ENCODE results near the gene ARID5B. TPM values are rescaled to one million over a fixed set of nuclear protein-coding genes. Genes with fewer than 3 reads are reported as not detected.

The ARID5B gene
- total RNA-seq, 1 donor from 2014 or later, result 29.8 TPM

GRCh38 chr10:61878740-61879068 lies 22.8 kb upstream of the ARID5B start:
- no peaks in the 10 kb centered on the region for H3K9me3 ChIP-seq
- no peak overlapping the region for H3K27ac ChIP-seq
- TF ChIP-seq CTCF (IDR thresholded peaks at IDR 0.05), result no peak
- ATAC-seq, result no peak
- H3K4me3 ChIP-seq, result no peak overlapping the region
- H3K4me1 ChIP-seq, result no peaks in the 10 kb centered on the region
- H3K36me3 ChIP-seq, result no peaks in the 10 kb centered on the region
- no peaks in the 10 kb centered on the region for H3K27me3 ChIP-seq (ENCODE audit: low read depth)
- intact Hi-C loops (cut with DNase I), result no loop called here
- DNase-seq, result no peak

- Histone ChIP-seq H3K27me3 (ENCODE audit: low read depth) (no peaks in the 10 kb centered on the region), H3K27ac (no peak overlapping the region), H3K9me3 (no peaks in the 10 kb centered on the region), H3K4me1 (no peaks in the 10 kb centered on the region), H3K4me3 (no peak overlapping the region), H3K36me3 (no peaks in the 10 kb centered on the region)
- no peak for TF ChIP-seq CTCF (IDR thresholded peaks at IDR 0.05)
- no peak for DNase-seq
- intact Hi-C loops (cut with DNase I), result no loop called here
- ATAC-seq, result no peak
Measured at GRCh38 chr10:61882621-61883370, 18.7 kb upstream of the ARID5B start.

GRCh38 chr10:61883371-61884025 lies 18.0 kb upstream of the ARID5B start:
- Histone ChIP-seq H3K4me1 (no peaks in the 10 kb centered on the region), H3K9me3 (no peaks in the 10 kb centered on the region), H3K4me3 (no peak overlapping the region), H3K36me3 (no peaks in the 10 kb centered on the region), H3K27ac (no peak overlapping the region), H3K27me3 (ENCODE audit: low read depth) (no peaks in the 10 kb centered on the region)
- DNase-seq (no peak), ATAC-seq (no peak)
- TF ChIP-seq CTCF (IDR thresholded peaks at IDR 0.05), result no peak
- intact Hi-C loops (cut with DNase I), result no loop called here

DNA sequence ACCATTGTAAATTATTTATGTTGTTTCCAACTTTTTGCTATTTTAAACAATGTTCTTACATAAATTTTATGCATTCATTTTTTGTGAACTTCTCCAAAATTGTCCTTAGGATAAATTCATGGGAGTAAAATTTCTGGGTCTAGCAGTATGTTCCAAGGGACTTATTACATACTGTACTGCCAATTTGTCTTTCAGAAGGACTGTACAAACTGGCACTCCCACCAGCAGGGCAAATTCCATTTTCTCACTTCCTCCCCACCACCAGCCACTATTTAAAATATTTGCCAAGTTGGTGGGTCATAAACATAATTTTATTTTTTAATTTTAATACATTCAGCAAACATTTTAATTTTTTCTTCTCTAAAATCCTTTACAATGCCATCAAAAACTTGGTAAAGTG lies 13.7 kb upstream of the ARID5B start:
- Histone ChIP-seq H3K27ac (no peak overlapping the region), H3K4me1 (no peaks in the 10 kb centered on the region), H3K27me3 (ENCODE audit: low read depth) (no peaks in the 10 kb centered on the region), H3K36me3 (no peaks in the 10 kb centered on the region), H3K9me3 (no peaks in the 10 kb centered on the region), H3K4me3 (no peak overlapping the region)
- intact Hi-C loops (cut with DNase I), result no loop called here
- ATAC-seq (no peak), DNase-seq (no peak)
- no peak for TF ChIP-seq CTCF (IDR thresholded peaks at IDR 0.05)

DNA sequence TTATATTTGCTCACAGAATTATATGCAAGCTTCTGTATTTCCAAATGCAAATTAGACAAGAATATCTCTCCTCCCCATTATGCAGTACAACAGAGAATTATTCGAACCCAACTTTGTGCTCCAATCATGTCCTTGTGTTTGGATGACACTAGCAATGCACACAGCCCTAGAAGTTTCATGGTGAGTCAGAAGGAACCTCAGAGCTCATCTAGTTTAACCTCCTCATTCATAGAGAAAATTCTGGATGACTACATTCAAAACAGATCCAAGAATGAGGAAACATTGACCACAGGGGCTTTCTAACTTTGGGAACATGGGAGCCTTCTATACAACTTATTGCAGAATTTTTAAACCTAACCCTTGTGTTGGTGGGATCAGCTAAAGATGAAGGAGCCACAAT lies 12.8 kb upstream of the ARID5B start:
- Histone ChIP-seq H3K36me3 (no peaks in the 10 kb centered on the region), H3K27me3 (ENCODE audit: low read depth) (no peaks in the 10 kb centered on the region), H3K9me3 (no peaks in the 10 kb centered on the region), H3K4me1 (no peaks in the 10 kb centered on the region), H3K4me3 (no peak overlapping the region), H3K27ac (no peak overlapping the region)
- intact Hi-C loops (cut with DNase I), result no loop called here
- TF ChIP-seq CTCF (IDR thresholded peaks at IDR 0.05), result no peak
- ATAC-seq (no peak), DNase-seq (no peak)
